HT1080 (cell line): Measurements from ENCODE around the gene MCM5. TPM values are rescaled to one million over a fixed set of nuclear protein-coding genes. Genes with fewer than 3 reads are reported as not detected.
A peak's percentile ranks its signal among the peaks of the same experiment; 100 is the strongest.
"Not testable (repeated sequence)": the region's sequence is repeated elsewhere in the genome, so short reads cannot be mapped to it uniquely, and the experiment has no call there.

ENCODE experiments used
- DNase-seq: peaks from one replicate; pipeline ENCODE4 v3.0.0-alpha.2; 2015; ENCODE audit warnings: low read depth
- total RNA-seq: library from RNA; depleted of rRNA; stranded (reverse); fragments of >200 nt; shearing (Covaris generic); gene quantifications from 2 replicates; pipeline ENCODE4 v1.2.3, GENCODE V29; 2014

MCM5 gene
- total RNA-seq, 1 experiment from 2014 or later, result 194 TPM

DNA sequence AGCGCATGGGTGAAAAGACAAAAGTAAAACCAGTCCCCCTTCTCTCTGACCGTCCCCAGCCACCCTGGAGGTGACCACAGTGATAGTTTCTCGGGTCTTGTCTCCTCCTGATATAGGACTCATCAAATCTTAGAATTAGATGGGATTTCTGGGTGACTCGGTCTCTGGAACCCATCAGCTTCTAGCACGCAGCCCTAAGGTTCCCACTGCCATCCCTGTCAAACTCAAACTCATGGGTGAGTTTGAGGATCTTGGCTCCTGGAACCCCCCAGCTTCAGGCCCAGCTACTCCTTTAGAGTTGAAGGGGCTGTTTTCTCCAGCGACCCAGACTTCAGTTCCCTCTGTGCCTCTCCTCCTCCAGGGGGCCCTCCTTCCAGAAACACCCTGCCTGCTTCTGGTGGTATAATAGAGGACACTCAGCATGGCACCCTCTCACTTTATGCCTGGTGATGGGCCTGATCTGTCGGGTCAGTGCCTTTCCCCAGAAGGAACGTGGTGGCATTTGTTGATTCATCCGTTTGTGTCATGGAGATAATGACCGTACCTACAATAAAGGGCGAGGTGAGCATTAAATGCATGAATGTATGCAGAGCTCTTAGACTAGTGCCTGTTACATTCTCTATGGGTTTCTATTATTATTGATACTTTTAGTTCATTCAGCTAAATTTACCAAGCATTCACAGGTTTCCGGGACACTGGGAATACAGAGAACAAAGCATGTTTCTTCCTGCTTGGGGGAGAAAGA, 31.7 kb downstream of the MCM5 start:
- no peak for DNase-seq

DNA sequence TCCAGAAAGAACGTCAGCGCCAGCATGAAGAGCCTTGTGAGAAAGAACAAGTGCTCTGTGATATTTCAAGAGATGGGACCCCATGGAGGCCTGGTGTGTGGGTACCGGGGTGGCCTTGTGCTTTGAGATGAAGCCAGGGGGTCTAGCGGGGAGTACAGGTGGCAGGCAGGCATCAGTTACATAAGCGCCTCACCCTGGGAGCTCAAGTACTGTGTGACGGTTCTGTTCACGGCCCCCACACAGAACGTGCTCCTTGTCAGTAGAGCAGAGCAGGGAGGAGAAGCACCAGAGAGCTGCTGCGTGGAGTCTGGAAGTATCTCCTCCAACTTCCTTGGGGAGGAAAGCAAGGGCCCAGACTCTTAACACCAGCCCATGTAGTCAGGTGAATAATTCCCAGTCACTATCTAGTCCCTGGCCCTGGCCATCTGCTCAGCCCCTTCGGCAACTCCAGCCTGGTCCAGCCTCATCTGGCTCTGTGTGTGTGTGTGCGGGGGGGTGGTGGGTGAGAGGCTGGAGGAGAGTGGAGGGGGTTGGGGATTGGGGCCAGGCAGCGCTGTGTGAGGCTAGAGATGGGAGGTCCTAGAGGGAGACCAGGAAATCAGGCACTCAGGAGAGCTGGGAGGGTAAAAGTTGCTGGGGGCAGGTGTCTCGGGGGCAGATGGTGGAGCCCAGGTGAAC, 32.4 kb downstream of the MCM5 start:
- no peak for DNase-seq

DNA sequence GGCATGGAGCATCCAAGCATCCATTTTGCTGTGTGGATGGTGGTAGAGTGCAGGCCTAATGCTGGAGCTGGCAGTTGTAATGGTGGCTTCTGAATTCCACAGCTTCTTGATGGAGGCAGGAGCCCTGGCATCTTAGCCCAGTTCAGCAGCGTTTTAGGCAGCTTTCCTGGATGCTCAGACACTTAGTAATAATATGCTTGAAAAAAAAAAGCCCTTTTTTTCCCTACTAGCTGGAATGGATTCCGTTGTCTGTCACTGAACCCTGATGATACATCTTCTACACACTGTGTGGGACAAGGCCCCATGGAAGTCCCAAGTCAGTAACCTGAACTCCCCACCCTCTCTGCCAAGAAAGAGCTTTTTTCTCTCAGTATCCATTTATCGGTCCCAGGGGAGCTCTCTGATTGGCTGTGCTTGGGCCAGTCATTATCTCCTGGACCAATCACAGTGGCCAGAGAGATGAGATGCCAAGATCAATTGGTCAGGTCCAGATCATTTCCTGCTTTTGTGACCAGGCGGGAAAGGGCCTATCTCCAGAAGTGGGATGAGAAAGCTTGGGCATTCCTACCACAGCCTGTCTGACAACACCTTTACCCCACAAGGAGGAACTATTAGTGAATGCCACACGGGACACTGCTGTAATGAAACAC, 34.2 kb downstream of the MCM5 start:
- DNase-seq, result no peak

DNA sequence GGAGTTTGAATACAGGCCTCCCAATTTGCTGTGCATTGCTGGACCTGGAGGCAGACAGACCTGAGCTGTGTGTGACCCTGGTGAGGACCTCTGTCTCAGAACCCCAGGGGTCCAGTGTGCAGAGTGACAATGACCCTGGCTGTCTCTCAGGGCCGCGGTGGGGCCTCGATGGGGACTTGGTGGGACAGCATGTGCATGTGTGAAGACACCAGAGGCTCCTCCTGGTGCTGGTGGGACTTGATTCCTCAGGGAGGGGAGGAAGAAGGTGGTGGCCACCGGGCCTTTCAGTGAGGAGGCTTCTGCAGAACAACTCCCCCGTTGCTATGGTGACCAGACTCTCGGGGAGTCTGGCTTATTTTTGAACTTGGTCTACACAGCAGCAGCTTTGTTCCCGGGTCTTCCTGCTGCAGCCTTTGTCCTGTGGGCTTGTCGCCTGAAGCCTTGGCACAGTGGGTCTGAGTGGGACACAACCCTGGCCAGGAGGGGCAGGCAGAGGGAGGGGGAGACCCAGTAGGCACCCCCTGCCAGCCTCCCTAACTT, 35.3 kb downstream of the MCM5 start:
- DNase-seq, result no peak

DNA sequence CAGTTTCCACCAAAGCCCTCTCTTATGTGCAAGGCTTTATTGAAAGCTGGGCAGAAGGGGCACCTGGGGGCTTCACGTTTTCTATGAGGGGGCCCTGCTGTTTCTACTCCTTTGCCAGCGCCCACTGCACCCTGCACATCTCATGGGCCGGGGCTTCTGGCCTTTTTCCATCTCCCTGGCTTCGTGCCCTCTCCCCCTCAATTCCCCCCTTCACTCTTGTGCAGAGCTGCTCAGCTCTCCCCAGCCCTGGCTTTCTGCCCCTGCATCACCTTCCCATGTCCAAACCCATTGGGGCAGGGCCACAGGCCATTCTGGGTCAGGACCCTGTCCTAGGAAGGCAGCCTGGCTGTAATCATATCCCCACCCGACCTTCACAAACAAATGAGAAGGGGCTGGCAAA, 36.5 kb downstream of the MCM5 start:
- DNase-seq, result no peak

DNA sequence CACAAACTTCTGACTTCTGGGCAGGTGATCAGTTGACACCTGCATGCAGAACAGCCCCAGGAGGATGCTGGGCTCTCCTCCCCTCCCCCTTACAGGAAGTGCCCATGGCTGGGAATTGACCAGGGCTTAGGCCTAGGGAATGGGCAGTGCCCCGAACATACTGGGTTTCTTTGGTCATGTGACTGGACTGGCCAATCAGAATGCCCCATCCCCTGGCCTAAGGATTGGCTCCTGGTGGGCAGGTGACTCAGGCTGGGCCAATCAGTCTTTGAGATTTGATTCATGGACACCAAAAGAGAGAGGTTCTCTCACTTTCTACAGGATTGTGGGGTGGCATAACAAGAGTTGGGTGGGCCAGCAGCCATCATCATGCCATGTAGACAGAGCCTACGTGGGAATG, 37.1 kb downstream of the MCM5 start:
- peak; percentile 35 for DNase-seq

DNA sequence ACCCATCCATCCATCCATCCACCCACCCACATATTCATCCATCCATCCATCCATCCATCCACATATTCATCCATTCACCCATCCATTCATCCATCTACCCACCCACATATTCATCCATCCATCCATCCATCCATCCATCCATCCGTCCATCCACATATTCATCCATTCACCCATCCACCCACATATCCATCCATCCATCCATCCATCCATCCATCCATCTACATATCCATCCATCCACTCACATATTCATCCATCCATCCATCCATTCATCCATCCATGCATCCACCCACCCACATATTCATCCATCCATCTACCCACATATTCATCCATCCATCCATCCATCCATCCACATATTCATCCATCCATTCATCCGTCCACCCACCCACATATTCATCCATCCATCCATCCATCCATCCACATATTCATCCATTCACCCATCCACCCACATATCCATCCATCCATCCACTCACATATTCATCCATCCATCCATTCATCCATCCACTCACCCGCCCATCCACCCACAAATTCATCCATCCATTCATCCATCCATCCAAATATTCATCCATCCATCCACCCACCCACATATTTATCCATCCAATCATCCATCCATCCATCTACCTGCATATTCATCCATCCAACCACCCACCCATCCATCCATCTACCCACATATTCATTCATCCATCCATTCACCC, 38.9 kb downstream of the MCM5 start:
- DNase-seq, result not testable (repeated sequence)

DNA sequence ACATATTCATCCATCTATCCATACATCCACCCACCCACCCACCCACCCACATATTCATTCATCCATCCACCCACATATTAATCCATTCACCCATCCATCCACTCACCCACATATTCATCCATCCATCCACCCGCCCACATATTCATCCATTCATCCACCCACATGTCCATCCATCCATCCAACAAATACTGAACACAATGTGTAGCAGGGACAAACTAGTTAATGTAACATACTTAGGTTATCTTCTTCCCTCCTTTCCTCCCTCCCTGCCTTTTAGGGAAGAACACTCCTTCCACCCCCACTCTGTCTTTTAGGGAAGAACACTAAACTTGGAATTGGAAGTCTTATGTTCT, 39.4 kb downstream of the MCM5 start:
- no peak for DNase-seq

DNA sequence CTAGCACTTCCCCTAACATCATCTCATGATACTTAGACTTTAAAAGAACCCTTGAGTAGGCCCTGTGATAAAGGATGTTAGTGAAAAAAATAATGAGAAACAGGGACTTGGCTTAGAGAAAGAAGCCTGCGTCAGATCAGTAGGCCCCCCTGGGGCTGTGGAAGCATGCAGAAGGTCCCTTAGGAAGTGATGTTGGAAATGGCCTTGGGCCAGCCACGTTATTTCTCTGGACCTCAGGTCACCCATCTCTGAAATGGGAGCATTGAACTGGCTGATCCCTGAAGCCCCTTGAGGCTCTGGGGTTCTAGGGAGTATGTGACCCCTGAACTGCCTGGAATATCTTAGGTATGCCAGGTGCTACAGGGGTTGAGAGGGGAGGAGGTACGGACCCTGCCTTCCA, 40.2 kb downstream of the MCM5 start:
- no peak for DNase-seq

DNA sequence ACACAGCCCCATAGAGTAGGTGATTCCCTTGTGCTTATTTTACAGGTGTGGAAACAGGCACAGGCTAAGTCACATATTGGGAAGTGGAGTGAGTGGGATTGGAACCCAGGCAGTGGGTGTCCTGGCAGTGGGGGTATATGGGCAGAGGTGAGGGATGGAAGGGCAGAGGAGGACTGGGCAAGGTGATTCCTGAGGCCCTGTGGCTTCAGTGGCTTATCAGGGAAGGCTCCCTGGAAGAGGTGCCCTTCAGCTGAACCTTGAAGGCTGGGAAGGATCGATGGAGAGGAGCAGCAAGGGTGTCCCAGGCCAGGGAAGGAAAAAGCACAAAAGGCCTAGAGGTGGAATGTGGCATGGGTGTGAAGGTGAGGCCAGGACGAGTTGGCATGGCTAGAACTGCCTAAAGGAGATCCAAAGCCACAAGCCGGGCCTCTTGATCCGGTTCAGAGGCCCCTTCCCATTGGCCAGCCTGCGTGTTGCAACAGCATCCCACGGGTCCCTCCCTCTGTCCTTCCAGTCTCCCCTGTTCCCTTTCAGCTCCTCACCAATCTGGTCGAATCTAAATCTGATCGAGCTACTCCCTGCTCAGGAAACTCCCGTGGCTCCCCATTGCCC, 41.7 kb downstream of the MCM5 start:
- DNase-seq, result no peak

DNA sequence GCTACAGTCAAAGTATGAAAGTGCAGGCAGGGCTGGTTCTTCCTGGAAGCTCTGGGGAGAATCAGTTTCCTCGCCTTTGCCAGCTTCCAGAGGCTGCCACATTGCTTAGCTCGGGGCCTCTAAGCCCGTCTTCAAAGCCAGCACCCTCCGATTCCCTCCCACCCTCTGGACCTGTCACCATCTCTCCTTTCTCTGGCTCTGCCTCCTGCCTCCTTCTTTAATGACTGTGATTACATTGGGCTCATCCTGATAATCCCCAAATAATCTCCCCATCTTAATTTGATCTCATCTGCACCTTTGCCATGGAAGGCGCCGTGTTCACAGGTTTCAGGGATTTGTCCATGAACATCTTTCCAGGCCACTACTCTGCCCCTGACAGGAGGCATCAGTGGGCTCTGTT, 42.5 kb downstream of the MCM5 start:
- no peak for DNase-seq

DNA sequence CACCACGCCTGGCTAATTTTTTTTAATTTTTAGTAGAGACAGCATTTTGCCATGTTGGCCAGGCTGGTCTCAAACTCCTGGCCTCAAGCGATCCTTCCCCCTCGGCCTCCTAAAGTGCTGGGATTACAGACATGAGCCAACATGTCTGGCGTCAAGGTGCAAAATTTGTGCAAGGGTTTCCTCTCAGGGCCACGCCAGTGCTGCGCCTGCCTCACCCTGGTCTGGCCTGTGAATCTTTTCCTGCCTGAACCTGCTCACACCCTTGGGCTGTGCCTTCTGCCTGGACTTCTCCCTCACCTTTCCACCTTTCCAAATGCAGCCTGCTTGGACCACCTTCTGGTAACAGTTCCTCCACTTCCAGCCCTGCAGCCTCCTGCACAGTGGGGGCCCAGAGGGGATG, 43.4 kb downstream of the MCM5 start:
- no peak for DNase-seq

DNA sequence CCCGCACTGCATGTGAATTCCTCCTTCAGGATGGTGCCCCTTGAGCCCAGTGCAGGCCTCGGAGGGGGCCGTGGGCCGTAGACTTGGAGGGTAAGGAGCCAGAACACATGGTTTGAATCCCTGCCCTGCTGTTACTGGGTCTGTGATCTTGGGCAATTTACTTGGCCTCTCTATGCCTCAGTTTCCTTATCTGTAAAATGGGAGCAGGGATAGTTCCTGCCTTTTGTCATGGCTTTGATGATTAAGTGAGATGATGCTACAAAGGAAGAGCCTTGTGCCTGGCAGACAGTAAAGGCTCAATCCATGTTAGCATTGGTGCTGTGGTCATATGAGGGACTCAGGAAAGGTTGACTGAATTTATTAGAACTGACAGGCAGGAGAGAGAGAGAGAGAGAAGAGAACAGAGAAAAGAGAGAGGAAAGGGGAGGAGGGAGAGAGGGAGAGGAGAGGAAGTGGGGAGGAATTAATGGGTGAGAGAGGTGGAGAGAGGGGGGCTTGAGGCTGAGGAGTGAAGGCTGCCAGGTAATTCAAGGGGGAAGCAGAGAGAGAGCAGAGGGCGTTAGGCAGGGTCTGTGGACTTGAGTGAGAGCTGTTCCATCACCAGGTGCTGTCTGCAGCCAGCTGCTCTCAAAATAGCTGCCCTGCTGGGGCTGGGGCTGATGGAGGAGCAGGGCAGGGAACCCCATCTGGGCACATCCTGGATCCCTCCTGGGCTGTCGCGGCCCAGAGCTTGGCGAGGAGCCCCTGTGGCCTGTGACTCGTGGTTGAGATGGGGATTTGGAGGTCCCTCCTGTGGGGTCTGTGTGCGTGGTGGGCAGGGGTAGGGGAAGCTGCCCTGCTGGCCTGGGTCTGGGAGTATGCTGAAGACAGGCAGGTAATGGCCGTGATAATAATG, 44.1 kb downstream of the MCM5 start:
- no peak for DNase-seq

DNA sequence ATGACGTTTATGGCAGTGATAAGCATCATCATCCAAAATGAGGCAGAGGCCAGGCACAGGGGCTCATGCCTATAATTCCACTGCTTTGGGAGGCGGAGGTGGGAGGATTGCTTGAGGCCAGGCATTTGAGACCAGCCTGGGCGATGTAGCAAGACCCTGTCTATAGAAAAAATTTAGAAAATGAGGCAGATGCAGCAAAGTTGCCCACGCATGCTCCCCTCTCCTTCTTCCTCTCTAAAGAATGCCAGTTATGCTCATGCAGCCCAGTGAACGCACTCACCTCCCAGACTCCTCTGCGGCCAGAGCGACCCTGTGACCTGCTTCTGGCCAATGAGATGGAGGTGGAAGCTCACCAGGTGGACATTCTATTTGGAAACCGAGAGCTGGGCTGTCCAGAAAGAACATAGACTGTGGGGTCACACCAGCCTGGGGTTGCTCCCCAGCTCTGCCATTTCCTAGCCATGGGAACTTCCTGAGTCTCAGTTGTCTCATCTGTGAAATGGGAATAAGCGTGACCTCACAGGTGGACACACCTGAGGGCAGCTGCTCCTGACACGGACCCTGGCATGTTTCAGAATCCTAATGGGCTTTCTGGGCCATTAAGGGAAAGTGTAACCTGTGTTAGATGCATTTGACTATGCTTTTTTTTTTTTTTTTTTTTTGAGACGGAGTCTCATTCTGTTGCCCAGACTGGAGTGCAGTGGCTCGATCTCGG, 44.9 kb downstream of the MCM5 start:
- no peak for DNase-seq

DNA sequence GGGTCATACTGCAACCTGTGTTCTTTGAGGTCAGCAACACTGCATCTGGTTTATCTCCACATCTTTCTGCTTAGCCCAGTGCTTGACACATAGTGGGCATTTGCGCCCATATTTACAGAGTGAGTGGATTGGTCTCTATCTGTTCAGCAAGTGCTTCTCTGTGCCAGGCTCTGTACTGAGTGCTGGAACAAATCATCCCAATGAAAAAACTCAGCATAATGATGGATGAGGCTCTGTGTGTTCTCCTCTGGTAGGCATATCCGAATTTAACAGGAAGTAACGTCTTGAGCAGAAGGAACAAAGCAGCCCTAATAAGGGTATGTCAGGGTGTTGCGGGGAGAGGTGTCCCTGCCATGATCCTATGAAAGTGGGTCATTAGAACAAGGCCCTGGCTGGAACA, 46.0 kb downstream of the MCM5 start:
- DNase-seq, result no peak

DNA sequence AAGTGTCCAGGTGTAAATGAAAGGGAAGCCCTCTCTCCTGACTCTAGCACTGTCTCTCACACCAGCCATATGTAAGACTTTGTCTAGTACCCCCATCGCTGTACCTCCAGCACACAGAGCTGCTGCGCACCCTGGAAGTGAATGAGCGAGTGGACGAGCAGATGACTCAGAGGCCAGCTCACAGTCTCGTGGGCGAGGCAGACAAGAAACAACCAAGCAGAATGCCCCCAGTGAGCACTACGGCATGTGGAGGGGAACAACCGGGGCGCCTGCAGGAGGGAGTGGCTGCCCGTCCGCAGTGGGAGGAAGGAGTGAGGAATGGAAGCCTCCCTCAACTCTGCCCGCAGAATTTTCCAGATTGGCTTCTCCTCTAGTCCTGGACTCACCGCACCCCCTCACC, 46.4 kb downstream of the MCM5 start:
- DNase-seq, result peak; percentile 91

DNA sequence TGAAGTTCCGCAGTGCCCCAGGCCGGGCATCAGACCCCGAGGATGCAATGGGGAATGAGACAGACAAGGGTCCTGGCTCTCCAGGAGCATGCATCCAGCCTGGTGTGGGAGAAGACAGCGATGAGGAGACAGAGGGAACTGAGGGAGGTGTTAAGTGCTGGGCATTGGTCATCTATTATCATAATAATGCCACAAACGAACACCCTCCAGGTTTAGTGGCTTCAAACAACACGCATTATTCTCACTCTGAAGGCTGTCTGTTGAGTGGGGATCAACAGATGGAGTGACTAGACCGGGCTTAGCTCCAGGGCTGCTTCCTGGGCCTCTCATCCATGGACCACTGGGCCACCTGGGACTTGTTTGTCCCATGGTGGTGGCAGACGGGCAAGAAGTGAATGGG, 48.6 kb downstream of the MCM5 start:
- DNase-seq, result no peak

DNA sequence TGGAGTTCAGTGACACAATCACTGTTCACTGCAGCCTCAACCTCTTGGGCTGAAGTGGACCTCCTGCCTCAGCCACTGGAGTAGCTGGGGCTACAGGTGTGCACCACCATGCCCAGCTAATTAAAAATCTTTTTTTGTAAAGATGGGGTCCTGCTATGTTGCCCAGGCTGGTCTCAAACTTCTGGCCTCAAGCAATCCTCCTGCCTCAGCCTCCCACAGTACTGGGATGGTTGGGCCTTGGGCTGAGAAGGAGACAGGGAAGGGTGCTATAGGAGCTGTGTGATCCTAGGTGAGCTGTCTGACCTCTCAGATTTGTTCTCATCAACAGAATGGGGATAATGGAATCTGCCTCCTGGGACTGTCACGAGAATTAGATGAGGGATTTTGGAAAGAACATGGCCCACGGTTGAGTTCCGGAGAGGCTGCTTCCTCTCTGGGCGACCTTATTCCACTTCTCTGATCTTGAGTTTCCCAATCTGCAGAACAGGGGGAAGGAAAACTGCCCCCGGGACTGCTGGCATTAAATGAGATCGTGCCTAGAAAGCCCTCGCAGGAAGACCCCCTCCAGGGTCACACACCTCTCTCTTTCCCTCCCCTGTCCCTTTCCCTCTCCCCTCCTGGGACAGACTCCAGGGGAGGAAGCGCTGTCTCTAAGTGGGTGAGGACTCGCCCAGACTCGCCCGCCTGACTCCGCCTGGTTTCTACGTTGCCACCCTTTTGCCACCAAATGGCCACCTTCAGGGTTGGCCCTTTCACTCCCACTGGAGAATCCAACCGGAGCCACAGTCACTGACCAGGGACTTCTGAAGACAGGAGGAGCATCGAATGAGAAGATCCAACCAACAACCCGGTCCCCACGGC, 50.1 kb downstream of the MCM5 start:
- no peak for DNase-seq
